ENCODE data around the gene MNT. TPM values are rescaled to one million over a fixed set of nuclear protein-coding genes. Genes with fewer than 3 reads are reported as not detected.

The MNT gene
- total RNA-seq, 1 experiment from 2014 or later, result 38.9 TPM

DNA sequence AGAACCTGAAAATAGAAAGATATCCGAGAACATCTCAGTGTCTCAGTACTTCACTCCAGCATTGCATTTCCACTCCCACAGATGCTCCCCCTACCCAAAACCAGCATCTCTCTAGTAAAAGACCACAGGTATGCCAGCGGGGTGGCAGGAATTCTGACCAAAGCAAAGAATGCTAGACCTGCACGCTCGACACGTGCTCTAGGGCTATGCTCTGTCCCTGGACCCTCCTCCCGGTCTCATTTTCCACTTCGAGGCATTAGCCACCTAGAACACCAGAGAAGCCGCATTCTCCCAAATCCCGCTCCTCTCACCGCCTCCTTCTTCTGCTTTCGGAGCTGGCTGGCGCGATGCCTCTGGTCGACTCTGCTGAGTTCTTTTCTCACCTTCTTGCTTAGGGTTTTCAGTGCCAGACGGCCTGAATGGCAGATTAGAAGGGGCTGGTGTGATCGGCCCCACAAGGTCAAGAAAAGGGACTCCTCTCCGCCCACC lies 65.1 kb downstream of the MNT start:
- Mint-ChIP-seq H3K36me3 (ENCODE audit: insufficient read depth in 1 of 3, low read depth in 3 of 3) (peaks cover 0 to 17% (median 0%) of the 10 kb centered on the region in 3 experiments; a peak in 3 of 7 replicates), H3K4me1 (peaks cover 2 to 11% of the 10 kb centered on the region in 2 experiments; a peak in 3 of 4 replicates), H3K27ac (peak overlapping the region; percentile 95 to 99 (median 96); a peak in 6 of 7 replicates), H3K27me3 (ENCODE audit: low read depth) (no peaks in the 10 kb centered on the region), H3K9me3 (no peaks in the 10 kb centered on the region), H3K4me3 (no peak overlapping the region)
- H2BK20ac ChIP-seq (ENCODE audit: low read depth, low read length, poor library complexity, severe bottlenecking), result no peak overlapping the region
- H3K56ac ChIP-seq (ENCODE audit: insufficient read length, low read depth, low read length), result no peak overlapping the region
- H3K9ac ChIP-seq (ENCODE audit: extremely low read depth, insufficient read length, low read length), result peak overlapping the region; percentile 80
- H3K4me1 ChIP-seq (ENCODE audit: insufficient read depth, low read length), result peaks cover 3% of the 10 kb centered on the region; the same call in 1 of the 2 replicates
- H3K4ac ChIP-seq (ENCODE audit: low read depth, low read length), result no peak overlapping the region
- peak overlapping the region; percentile 79 for H3K4me2 ChIP-seq (ENCODE audit: insufficient read depth, insufficient read length, low read length)
- H3K9me3 ChIP-seq (ENCODE audit: control insufficient read depth, low read depth, low read length), result no peaks in the 10 kb centered on the region
- no peak overlapping the region for H2BK5ac ChIP-seq (ENCODE audit: insufficient read length, low read length)
- H3K79me1 ChIP-seq (ENCODE audit: insufficient read depth, low read depth, low read length, poor library complexity, severe bottlenecking), result no peaks in the 10 kb centered on the region
- H3K27ac ChIP-seq (ENCODE audit: insufficient read length, low read depth, low read length), result no peak overlapping the region
- H4K8ac ChIP-seq (replicated peaks; ENCODE audit: insufficient read length, low read depth, low read length), result no peak overlapping the region
- no peak overlapping the region for H2BK120ac ChIP-seq (ENCODE audit: low read depth, low read length, poor library complexity, severe bottlenecking)
- no peak overlapping the region for H2AK5ac ChIP-seq (ENCODE audit: insufficient read length, low read length)
- H4K91ac ChIP-seq (ENCODE audit: insufficient read length, low read depth, low read length), result no peak overlapping the region
- no peak overlapping the region for H2BK12ac ChIP-seq (ENCODE audit: insufficient read length, low read depth, low read length)
- no peaks in the 10 kb centered on the region for H3K27me3 ChIP-seq (ENCODE audit: insufficient read depth, low read length)
- no peak overlapping the region for H3K14ac ChIP-seq (ENCODE audit: insufficient read depth, low read length)
- H4K5ac ChIP-seq (ENCODE audit: insufficient read length, low read depth, low read length), result no peak overlapping the region
- no peak overlapping the region for H3T11ph ChIP-seq (ENCODE audit: low read length)
- peaks cover 6% of the 10 kb centered on the region; the same call in 1 of the 2 replicates for H3K79me2 ChIP-seq (ENCODE audit: insufficient read depth, low read length)
- H3K23me2 ChIP-seq (ENCODE audit: insufficient read length, low read depth, low read length, poor library complexity, severe bottlenecking), result peaks cover 12% of the 10 kb centered on the region
- H3K18ac ChIP-seq (ENCODE audit: insufficient read length, low read depth, low read length), result no peak overlapping the region
- DNase-seq, result no peak
- H4K20me1 ChIP-seq (ENCODE audit: control insufficient read depth, insufficient read depth, insufficient read length), result peaks cover 2% of the 10 kb centered on the region
- no peak overlapping the region for H3K23ac ChIP-seq (ENCODE audit: insufficient read length, low read depth, low read length)
- TF ChIP-seq CTCF (conservative IDR thresholded peaks at IDR 0.05), result no peak
- H2AFZ ChIP-seq (ENCODE audit: low read length), result no peak overlapping the region
- no peak overlapping the region for H2BK15ac ChIP-seq (ENCODE audit: low read depth, low read length)
- WGBS (ENCODE audit: extremely low coverage, insufficient read length, low lambda C conversion rate), result no CpG with 5 or more reads among the region's 17 CpGs

Other genes starting within 250 kb of the MNT start
- gene SMG6, start 97.3 kb downstream of the MNT start, total RNA-seq (2021), result 28.6 and 35.6 TPM in 2 replicates
- gene SRR, start 97.1 kb downstream of the MNT start, total RNA-seq (2021), result 5.4 and 5.6 TPM in 2 replicates
- 81.1 and 83.3 TPM in 2 replicates for gene TSR1, start 64.6 kb downstream of the MNT start, total RNA-seq (2021)
- 41.5 and 45.6 TPM in 2 replicates for gene SGSM2, start 63.6 kb downstream of the MNT start, total RNA-seq (2021)
- 55.4 and 55.9 TPM in 2 replicates for gene METTL16, start 110.8 kb upstream of the MNT start, total RNA-seq (2021)
- gene PAFAH1B1, start 192.6 kb upstream of the MNT start, total RNA-seq (2021), result 130 and 134 TPM in 2 replicates

Measured in H9 (cell line).